GM19240 (cell line): ENCODE measurements around the gene ELL2.
"Not testable (repeated sequence)": the region's sequence is repeated elsewhere in the genome, so short reads cannot be mapped to it uniquely, and the experiment has no call there.

Experiments used
- DNase-seq: peaks from one replicate; pipeline ENCODE4 v3.0.0; 2011; ENCODE audit warnings: low spot score; ENCODE audit not compliant: insufficient read length

The ELL2 gene

GRCh38 chr5:95883185-95884016 lies 78.2 kb downstream of the ELL2 start:
- DNase-seq = no peak

GRCh38 chr5:95881833-95882232 lies 79.8 kb downstream of the ELL2 start:
- no peak for DNase-seq

DNA sequence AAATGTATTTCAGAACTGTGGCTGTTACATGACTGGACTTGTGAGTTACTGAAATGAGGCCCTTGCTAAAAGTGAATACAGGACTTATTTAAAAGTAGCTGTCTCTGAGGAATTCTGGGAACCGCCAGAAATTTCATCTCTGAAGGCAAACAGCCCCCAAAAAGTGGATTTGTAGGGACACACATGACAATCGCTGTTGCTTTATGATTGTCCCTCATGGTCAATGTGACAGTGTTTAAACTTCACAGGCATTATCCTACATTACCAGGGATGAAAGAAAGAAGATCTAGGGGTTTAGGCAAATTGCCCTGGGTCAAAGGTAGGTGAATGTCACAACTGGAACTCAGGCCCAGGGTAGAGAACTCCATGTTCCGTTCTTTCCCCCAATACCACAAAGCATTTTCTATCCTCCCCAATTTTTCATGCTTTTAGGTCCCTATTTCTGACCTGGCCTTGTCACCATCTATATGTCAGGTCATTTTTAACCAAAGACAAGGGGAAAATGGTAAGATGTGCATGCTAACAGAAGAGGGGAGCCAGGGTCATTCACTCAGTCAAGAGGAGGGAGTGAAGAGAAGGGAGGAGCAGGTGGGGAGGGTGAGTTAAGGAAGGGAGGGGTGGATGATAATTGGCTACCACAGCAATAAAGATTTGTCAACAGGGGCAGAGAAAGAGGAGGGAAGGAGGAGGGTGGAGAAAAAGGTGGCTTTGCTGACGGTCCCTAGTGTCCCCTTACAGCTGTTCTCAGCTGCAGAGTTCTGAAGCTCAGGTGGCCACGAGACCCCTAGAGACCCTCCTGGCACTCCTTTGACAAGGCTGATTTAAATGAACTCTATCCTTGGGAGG lies 81.3 kb downstream of the ELL2 start:
- DNase-seq = no peak

DNA sequence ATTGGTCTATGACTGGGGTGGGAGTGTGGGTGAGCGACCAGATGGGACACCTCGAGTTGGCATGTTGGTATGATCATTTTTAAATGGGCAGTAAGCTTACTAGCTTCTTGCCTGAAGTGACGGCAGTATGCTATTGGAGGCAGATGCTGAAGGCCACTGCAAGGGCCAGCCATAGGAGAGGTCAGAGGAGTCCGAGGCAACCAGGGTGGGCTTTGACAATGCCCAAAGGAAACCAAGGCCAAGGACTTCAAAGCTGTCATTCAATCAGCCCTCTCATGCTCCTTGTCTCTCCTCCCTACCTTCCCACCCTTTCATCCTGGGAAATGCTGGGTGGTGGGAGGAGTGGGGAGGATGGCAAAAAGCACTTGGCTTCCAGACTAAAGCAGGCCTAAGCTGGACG lies 82.0 kb downstream of the ELL2 start:
- DNase-seq = no peak

GRCh38 chr5:95878417-95879323 lies 83.0 kb downstream of the ELL2 start:
- no peak for DNase-seq

GRCh38 chr5:95876782-95877181 lies 84.9 kb downstream of the ELL2 start:
- DNase-seq = no peak

- no peak for DNase-seq
These were observed 87.4 kb downstream of the ELL2 start for GRCh38 chr5:95874246-95874645.

DNA sequence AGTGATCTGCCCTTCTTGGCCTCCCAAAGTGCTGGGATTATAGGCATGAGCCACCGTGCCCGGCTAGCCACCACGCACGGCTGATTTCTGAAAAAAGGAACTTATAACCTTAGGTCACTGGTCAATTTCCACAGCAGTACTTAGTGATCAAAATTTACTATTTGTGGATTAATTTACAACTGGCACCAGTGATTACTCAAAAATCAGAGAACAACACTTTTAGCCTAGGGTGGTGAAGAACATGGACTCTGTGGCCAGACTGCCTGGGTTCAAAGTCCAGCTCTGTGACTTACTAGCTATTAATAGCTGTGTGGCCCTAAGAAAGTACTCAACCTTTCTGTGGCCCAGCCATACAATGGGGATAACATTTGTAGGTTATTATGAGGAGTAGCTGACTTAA lies 88.3 kb downstream of the ELL2 start:
- no peak for DNase-seq

DNA sequence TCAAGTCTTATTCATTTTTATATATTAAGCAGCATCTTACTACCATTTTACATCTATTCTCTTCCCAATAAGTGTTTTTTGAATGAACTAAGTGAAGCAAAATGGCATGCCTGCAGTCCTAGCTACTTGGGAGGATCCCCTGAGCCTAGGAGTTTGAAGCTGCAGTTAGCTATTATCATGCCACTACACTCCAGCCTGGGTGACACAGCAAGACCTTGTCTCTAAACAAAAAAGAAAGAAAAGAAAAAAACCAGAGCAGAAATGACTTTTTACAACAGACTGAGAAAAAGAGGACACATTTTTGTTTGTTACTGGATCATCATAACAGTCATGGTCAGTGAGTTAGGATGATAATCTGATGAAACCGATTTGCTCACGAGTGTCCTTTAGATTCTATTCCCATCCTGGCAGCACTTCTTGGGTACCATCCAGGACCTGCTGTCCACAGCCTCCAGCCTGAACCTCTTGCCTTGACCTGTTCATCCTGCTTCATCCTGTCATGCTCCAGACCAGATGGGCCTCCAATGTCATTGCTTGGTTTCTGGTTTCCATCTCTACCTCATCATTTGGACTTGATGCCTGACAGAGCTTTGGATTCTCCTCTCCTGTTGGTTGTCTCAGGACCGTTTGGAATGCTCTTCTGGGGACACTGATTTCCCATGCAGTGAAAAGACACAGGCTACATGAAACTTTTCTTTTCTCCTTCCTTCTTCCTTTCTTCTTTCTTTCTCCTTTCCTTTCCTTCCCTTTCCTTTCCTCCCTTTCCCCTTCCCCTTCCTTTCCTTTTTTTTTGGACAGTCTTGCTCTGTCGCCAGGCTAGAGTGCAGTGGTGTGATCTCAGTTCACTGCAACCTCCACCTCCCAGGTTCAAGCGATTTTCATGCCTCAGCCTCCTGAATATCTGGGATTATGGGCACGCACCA lies 89.0 kb downstream of the ELL2 start:
- no peak for DNase-seq

DNA sequence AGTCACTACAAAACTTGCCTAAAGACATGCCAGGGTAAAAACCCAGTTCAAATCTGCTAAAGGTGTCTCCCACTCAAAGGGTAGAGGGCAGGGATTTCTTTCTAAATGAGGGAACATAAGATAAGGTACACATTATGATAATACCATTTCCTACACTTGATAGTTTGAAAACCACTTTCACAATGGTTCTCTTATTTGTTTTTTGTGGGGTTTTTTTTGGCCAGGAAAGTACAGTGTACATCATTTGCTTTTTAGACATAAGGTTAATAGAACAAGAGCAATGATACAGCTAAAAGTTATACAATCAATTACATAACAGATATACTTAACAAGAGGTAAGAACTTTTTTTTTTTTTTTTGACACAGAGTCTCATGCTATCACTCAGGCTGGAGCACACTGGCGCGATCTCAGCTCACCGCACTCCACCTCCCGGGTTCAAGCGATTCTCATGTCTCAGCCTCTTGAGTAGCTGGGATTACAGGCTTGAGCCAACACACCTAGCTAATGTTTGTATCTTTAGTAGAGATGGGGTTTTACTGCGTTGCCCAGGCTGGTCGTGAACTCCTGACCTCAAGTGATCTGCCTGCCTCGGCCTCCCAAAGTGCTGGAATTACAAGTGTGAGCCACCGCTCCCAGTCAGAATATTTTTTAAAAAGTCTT lies 90.4 kb downstream of the ELL2 start:
- no peak for DNase-seq

DNA sequence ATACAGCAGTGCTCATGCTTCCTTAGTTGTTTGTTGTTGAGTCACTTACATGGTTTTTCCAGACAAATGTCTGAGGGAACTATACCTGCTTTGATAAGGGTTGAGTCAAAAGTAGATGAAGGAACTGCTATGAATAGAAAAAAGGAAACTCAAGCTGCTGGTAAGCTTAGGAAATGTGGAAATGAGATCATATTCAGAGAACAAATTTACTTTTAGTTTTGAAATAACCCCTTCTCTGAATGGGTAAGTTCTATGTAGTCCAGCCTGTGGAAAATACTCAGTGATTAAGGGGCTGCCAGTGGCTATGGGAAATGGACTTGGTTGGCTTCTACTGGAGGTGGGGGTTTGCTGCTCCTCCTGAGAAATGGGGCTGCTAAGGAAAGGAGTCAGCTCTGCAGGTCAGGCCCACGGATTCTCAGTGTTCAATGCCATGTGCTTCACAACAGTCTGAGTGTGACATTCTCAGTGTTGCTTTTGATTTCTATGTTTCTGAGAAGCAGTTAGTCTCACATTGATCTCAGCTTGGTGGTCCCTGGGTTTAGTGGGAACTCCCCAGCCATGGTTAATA lies 91.5 kb downstream of the ELL2 start:
- DNase-seq = no peak

DNA sequence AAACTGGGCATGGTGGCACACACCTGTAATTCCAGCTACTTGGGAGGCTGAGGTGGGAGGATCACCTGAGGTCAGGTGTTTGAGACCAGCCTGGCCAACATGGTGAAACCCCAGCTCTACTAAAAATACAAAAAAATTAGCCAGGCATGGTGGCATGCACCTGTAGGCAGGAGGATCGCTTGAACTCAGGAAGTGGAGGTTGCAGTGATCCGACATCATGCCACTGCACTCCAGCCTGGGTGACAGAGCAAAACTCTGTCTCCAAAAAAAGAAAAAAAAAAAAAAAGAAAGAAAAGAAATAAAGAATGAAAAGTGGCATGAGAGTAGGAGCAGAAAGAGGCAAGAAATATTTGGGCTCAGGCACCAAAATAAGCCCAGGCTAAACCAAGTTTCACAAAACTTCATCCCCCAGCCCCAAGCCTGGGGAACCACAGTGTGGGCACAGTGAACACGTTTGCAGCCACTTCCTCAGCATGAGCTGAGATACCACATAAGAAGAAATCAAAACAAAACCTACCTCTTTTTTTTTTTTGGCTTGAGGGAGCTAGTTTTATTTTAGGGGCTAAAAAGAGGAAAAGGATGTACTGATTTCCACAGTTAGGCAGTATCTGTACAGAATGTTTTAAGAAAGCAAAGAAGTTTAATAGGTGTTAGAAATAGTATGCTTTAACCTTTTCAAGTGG lies 92.3 kb downstream of the ELL2 start:
- not testable (repeated sequence) for DNase-seq

GRCh38 chr5:95868136-95868535 lies 93.5 kb downstream of the ELL2 start:
- DNase-seq = no peak

DNA sequence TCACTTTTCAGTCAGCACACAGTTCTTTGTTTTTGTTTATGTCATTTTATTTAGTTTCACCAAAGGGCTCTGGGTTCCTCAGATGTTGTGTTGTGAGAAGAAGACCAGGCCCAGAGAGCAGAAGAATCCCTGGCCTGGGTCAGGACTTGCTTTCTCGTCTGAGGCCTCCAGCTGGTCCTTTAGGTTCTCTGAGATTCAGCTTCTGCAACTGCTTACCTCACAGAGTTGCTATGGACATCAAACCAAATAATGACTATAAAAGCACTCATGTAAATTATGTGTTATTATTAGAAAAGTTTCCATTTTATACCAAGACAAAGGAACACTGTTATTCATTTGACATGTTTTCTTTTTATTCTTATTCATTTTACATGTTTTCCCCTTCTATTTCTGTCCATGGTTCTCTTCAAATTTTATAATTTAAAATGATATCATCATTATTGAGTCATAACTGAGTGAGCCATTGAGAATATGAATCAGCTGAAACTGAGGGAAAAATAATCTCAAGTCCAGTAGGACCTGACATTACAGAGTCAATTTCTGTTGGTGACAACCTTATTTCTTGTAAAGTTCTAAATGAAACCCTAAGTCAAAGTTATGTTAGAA lies 95.1 kb downstream of the ELL2 start:
- no peak for DNase-seq

GRCh38 chr5:95864944-95865504 lies 96.6 kb downstream of the ELL2 start:
- no peak for DNase-seq

- DNase-seq = no peak
These were observed 97.2 kb downstream of the ELL2 start for GRCh38 chr5:95864456-95864855.

DNA sequence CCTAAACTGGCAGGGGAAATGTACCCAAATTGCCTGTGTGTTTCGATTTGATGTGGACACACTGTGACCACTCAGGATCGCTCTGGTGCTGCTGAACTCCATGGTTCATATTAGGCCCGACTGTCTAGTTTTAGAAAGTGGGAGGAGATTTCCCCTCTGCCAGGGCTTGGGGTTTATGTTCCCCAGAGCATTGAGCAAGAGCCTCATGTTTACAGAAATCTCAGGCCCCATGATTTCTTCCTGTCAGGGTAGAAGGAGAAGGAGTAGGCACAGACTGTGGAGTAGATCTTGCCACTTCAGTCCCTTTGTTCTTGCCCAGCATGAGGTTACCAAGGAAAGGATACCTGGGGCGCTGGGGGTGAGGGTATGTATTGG lies 98.3 kb downstream of the ELL2 start:
- no peak for DNase-seq

GRCh38 chr5:95862671-95863382 lies 98.8 kb downstream of the ELL2 start:
- no peak for DNase-seq
